Stimulated activated CD8-positive, alpha-beta memory T cell treated with anti-CD3 and anti-CD28 coated beads, Interleukin-7, amount 100 ng/mL, for 48 hours (primary cell): ENCODE data around the gene CCL27.
A peak's percentile ranks its signal among the peaks of the same experiment; 100 is the strongest.
"Not testable (repeated sequence)": the region's sequence is repeated elsewhere in the genome, so short reads cannot be mapped to it uniquely, and the experiment has no call there.

Experiments used
- DNase-seq, 2 donors: peaks; one replicate each; pipeline ENCODE4 v3.0.0-alpha.2; 2020; ENCODE audit warnings: low read depth in 1 of 2; ENCODE audit errors: extremely low read depth in 1 of 2

CCL27 gene

GRCh38 chr9:34651876-34652601 is 10.4 kb downstream of the CCL27 start, which contains the start of gene IL11RA:
Gene IL11RA, plus strand, starts transcription at chr9:34652185. Its CDS starts 3,033 bp downstream, at chr9:34655218.
- peak in 1 of 2 donors; percentile 63 for DNase-seq

GRCh38 chr9:34651321-34651720 is 11.1 kb downstream of the CCL27 start:
- no peak for DNase-seq

- no peak for DNase-seq
Measured at GRCh38 chr9:34650816-34651215, 11.6 kb downstream of the CCL27 start.

GRCh38 chr9:34648673-34649072 is 13.8 kb downstream of the CCL27 start:
- no peak for DNase-seq

- no peak for DNase-seq
Measured at GRCh38 chr9:34647651-34648050, 14.8 kb downstream of the CCL27 start.

- no peak for DNase-seq
Measured at GRCh38 chr9:34647084-34647403, 15.4 kb downstream of the CCL27 start.

- DNase-seq: peak; percentile 93 to 96
Measured at GRCh38 chr9:34646211-34647083, 16.0 kb downstream of the CCL27 start, which contains the start of gene GALT. Gene GALT, plus strand, starts transcription at chr9:34646675. Its CDS starts 30 bp downstream, at chr9:34646705.

- DNase-seq: no peak
Measured at GRCh38 chr9:34644766-34645314, 17.6 kb downstream of the CCL27 start.

GRCh38 chr9:34642679-34643078 is 19.8 kb downstream of the CCL27 start:
- DNase-seq: no peak

GRCh38 chr9:34639322-34639721 is 23.1 kb downstream of the CCL27 start:
- DNase-seq: not testable (repeated sequence)

GRCh38 chr9:34638138-34638445 is 24.4 kb downstream of the CCL27 start:
- DNase-seq: no peak

- peak; percentile 86 to 88 for DNase-seq
Measured at GRCh38 chr9:34637356-34638137, 24.9 kb downstream of the CCL27 start, which contains the start of gene SIGMAR1. Gene SIGMAR1, minus strand, starts transcription at chr9:34637787. Its CDS starts 90 bp downstream, at chr9:34637697.

- no peak for DNase-seq
Measured at GRCh38 chr9:34636791-34637355, 25.6 kb downstream of the CCL27 start.

GRCh38 chr9:34635556-34635955 is 26.9 kb downstream of the CCL27 start:
- no peak for DNase-seq

- no peak for DNase-seq
Measured at GRCh38 chr9:34634551-34635248, 27.8 kb downstream of the CCL27 start.

GRCh38 chr9:34633851-34634550 is 28.5 kb downstream of the CCL27 start:
- peak in 1 of 2 donors; percentile 48 for DNase-seq

- DNase-seq: no peak
Measured at GRCh38 chr9:34633166-34633565, 29.3 kb downstream of the CCL27 start.

- no peak for DNase-seq
Measured at GRCh38 chr9:34630402-34631154, 31.9 kb downstream of the CCL27 start.

GRCh38 chr9:34629491-34629808 is 33.0 kb downstream of the CCL27 start:
- no peak for DNase-seq
